Endothelial cell of umbilical vein (primary cell): ENCODE results near the gene NRARP. TPM values are rescaled to one million over a fixed set of nuclear protein-coding genes. Genes with fewer than 3 reads are reported as not detected.
A peak's percentile ranks its signal among the peaks of the same experiment; 100 is the strongest.
"Not testable (repeated sequence)": the region's sequence is repeated elsewhere in the genome, so short reads cannot be mapped to it uniquely, and the experiment has no call there.

Experiments used
- BruUV-seq: library from RNA; stranded (reverse); fragments of 400-500 nt; replicated peaks from 2 replicates; lab custom pipeline; 2021; lab: Mats Ljungman, UMichigan
- CTCF ChIA-PET: fragments of 300-600, 350-600 bp; sonication (Branson Sonifier 250); formaldehyde crosslinking; loops from one replicate; lab custom pipeline; 2021; ENCODE audit warnings: antibody characterized with exemption, inconsistent platforms; lab: Charles Lee
- POLR2A ChIA-PET: fragments of 300-600, 350-600 bp; sonication (Branson Sonifier 250); formaldehyde crosslinking; loops from one replicate; lab custom pipeline; 2021; ENCODE audit warnings: antibody characterized with exemption, inconsistent platforms; lab: Charles Lee
- DNase-seq: peaks from one replicate; pipeline ENCODE4 v3.0.0-alpha.2; 2011; ENCODE audit warnings: low read depth, low spot score
- FAIRE-seq: peaks from 2 replicates; lab custom pipeline; 2011; peaks lifted over from hg19 to GRCh38; lab: Jason Lieb, UNC
- H2AFZ ChIP-seq: 2 replicates; pipeline ENCODE4 v1.6.0; 2012; ENCODE audit warnings: low read depth, low read length, control low read depth, inconsistent platforms
- H3K27ac ChIP-seq: 2 replicates; pipeline ENCODE4 v1.5.1; 2011; ENCODE audit warnings: low read depth, mild to moderate bottlenecking, control low read depth, low read length, moderate library complexity; ENCODE audit not compliant: insufficient read depth
- H3K27me3 ChIP-seq, 2 experiments: 2 replicates each; pipeline versions ENCODE4 v1.6.0 to v1.6.1; 2011; ENCODE audit warnings: low read length in 2 of 2, mixed read lengths in 1 of 2; ENCODE audit not compliant: control insufficient read depth in 2 of 2, insufficient read depth in 2 of 2
- H3K36me3 ChIP-seq, 2 experiments: 2 replicates in 1 of 2; 3 replicates in 1 of 2; pipeline ENCODE4 v1.5.1; 2011; ENCODE audit warnings: low read length in 2 of 2, mild to moderate bottlenecking in 1 of 2, moderate library complexity in 1 of 2; ENCODE audit not compliant: control insufficient read depth in 2 of 2, insufficient read depth in 2 of 2; ENCODE audit errors: extremely low read depth in 1 of 2
- H3K4me1 ChIP-seq: 3 replicates; pipeline ENCODE4 v1.5.1; 2011; ENCODE audit warnings: mild to moderate bottlenecking, low read length; ENCODE audit not compliant: control insufficient read depth, insufficient read depth; ENCODE audit errors: extremely low read depth
- H3K4me2 ChIP-seq: 2 replicates; pipeline ENCODE4 v1.6.1; 2011; ENCODE audit warnings: low read length, control low read depth, mixed read lengths; ENCODE audit not compliant: insufficient read depth
- H3K4me3 ChIP-seq, 3 experiments: fragments of 200-600 bp in 1 of 3; sonication (generic), shearing (Covaris generic) in 1 of 3; replicated peaks in 1 of 3; 2 replicates each; pipeline ENCODE4 v1.5.1; 2011 to 2016; ENCODE audit warnings: control low read depth in 3 of 3, low read length in 3 of 3, mild to moderate bottlenecking in 2 of 3, inconsistent platforms in 1 of 3, low read depth in 1 of 3, moderate library complexity in 1 of 3; ENCODE audit not compliant: insufficient read depth in 1 of 3
- H3K79me2 ChIP-seq: 2 replicates; pipeline ENCODE4 v1.6.0; 2012; ENCODE audit warnings: low read length, inconsistent platforms; ENCODE audit not compliant: control insufficient read depth, insufficient read depth
- H3K9ac ChIP-seq: replicated peaks from 2 replicates; pipeline ENCODE3; 2011; ENCODE audit warnings: low read length, control low read depth; ENCODE audit not compliant: insufficient read depth; ENCODE audit errors: extremely low read depth
- H3K9me1 ChIP-seq: replicated peaks from 3 replicates; pipeline ENCODE4 v1.6.0; 2011; ENCODE audit warnings: mild to moderate bottlenecking, low read length; ENCODE audit not compliant: control insufficient read depth, insufficient read depth; ENCODE audit errors: extremely low read depth
- H3K9me3 ChIP-seq: replicated peaks from 2 replicates; pipeline ENCODE4 v1.5.1; 2012; ENCODE audit warnings: low read length, inconsistent platforms; ENCODE audit not compliant: control insufficient read depth, insufficient read depth
- H4K20me1 ChIP-seq: replicated peaks from 2 replicates; pipeline ENCODE3; 2011; ENCODE audit warnings: mild to moderate bottlenecking, low read length; ENCODE audit not compliant: control insufficient read depth, insufficient read depth; ENCODE audit errors: extremely low read depth
- EZH2 ChIP-seq: IDR thresholded peaks from 2 replicates; pipeline ENCODE4 v1.6.1; 2012; ENCODE audit warnings: borderline replicate concordance, low read depth, mild to moderate bottlenecking, moderate library complexity, low read length, inconsistent platforms; ENCODE audit not compliant: severe bottlenecking
- FOS ChIP-seq: IDR thresholded peaks from 2 replicates; pipeline ENCODE4 v1.6.1; 2011; ENCODE audit warnings: mild to moderate bottlenecking, low read length, moderate library complexity, borderline replicate concordance; ENCODE audit not compliant: insufficient read depth
- GATA2 ChIP-seq: IDR thresholded peaks from 2 replicates; pipeline ENCODE4 v1.7.0; 2011; ENCODE audit warnings: low read depth, mild to moderate bottlenecking, moderate library complexity, mixed read lengths, low read length; ENCODE audit not compliant: insufficient read length, insufficient read depth
- JUN ChIP-seq: IDR thresholded peaks from 2 replicates; pipeline ENCODE4 v1.6.1; 2011; ENCODE audit warnings: borderline replicate concordance, low read depth; ENCODE audit not compliant: insufficient read length, insufficient read depth
- MYC ChIP-seq: IDR thresholded peaks from one replicate; pipeline ENCODE4 v1.6.1; 2011; ENCODE audit warnings: mild to moderate bottlenecking, low read depth, low read length
- POLR2A ChIP-seq: IDR thresholded peaks from 2 replicates; pipeline ENCODE4 v1.6.1; 2012; ENCODE audit warnings: low read depth, mild to moderate bottlenecking, control low read depth, low read length
- POLR2AphosphoS5 ChIP-seq: IDR thresholded peaks from 2 replicates; pipeline ENCODE4 v1.6.1; 2012; ENCODE audit warnings: low read depth, mild to moderate bottlenecking, control low read depth, low read length, moderate library complexity; ENCODE audit not compliant: insufficient read depth
- dilution Hi-C: fragments of 300-500 bp; cut with MboI; formaldehyde crosslinking; loops from one replicate; pipeline ENCODE4 v1.15.0; 2019; ENCODE audit warnings: low sequenced_read_pairs; ENCODE audit not compliant: extremely low pct_ligation_motif_present
- intact Hi-C: fragments of 100-400 bp; cut with micrococcal nuclease; formaldehyde crosslinking; loops from one replicate; pipeline ENCODE4 v1.10.0; 2022
- polyA plus RNA-seq, 4 experiments: library from polyadenylated mRNA; depleted of rRNA in 3 of 4; stranded (reverse) in 3 of 4; unstranded in 1 of 4; fragments of >200 nt; gene quantifications; 2 replicates each; pipeline versions ENCODE4 v1.2.1 to v1.2.3, GENCODE V29; 2011 to 2012; ENCODE audit warnings: missing spikeins in 1 of 4
- total RNA-seq: library from RNA; stranded (reverse); gene quantifications from 2 replicates; pipeline ENCODE4 v1.2.3, GENCODE V29; 2021
- TF ChIP-seq, protein P1 (sequence below), 2 donors: IDR thresholded peaks; 1 replicate in 1 of 2; 2 replicates in 1 of 2; pipeline ENCODE4 v1.5.1; 2011; ENCODE audit warnings: low read length in 2 of 2, mild to moderate bottlenecking in 2 of 2, moderate library complexity in 2 of 2, control low read depth in 1 of 2, inconsistent platforms in 1 of 2, low read depth in 1 of 2; ENCODE audit not compliant: insufficient read depth in 1 of 2; ENCODE audit errors: extremely low read depth in 1 of 2
- TF ChIP-seq, protein P2 (sequence below): IDR thresholded peaks from 2 replicates; pipeline ENCODE4 v1.6.1; 2011; ENCODE audit not compliant: insufficient read depth, insufficient read length

Gene NRARP
- total and polyA plus RNA-seq, 2 donors (not counting 3 experiments of a cell fraction or from before 2014, with no cell fraction given), result 50.0 to 72.9 TPM

DNA sequence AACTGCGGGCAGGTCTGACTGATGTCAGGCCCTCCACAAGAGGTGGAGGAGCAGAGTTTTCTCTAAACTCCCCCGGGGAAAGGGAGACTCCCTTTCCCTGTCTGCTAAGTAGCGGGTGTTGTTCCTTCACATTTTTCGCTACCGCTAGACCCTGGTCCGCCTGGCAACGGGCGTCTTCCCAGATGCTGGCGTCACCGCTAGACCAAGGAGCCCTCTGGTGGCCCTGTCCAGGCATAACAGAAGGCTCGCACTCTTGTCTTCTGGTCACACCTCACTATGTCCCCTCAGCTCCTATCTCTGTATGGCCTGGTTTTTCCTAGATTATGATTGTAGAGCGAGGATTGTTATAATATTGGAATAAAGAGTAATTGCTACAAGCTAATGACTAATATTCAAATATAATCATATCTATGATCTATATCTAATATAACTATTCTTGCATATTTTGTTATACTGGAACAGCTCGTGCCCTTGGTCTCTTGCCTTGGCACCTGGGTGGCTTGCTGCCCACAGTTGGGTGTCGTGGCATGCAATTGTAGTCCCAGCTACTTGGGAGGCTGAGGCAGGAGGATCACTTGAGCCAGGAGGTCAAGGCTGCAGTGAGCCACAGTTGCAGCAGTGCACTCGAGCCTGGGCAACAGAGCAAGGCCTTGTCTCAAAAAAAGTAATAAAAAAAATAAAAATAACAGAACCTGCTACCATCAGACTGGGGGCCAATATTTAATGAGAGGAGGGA, 39.7 kb downstream of the NRARP start:
- H2AFZ ChIP-seq, BruUV-seq, FAIRE-seq, dilution Hi-C loops, H3K79me2 ChIP-seq, H3K4me1 ChIP-seq, POLR2A ChIA-PET, H3K9ac ChIP-seq, H3K9me1 ChIP-seq, H3K27me3 ChIP-seq, H3K4me2 ChIP-seq, H3K4me3 ChIP-seq, H3K9me3 ChIP-seq, H3K27ac ChIP-seq, H4K20me1 ChIP-seq: not testable (repeated sequence)
- peaks cover 2 to 25% of the 10 kb centered on the region in 2 experiments for H3K36me3 ChIP-seq
- CTCF ChIA-PET, result interaction anchor here (1.2 to 3.1 kb wide), 5 partner anchors 15 to 139 kb away, joined by 3 to 23 read pairs (median 4); partner anchors contain the start of gene TOR4A
- intact Hi-C loops, result loop anchor here (1.0 kb wide), 1 partner anchor 26 kb away; no protein-coding TSS in a partner anchor
- peak; percentile 29 for DNase-seq
- TF ChIP-seq, protein P1, sequence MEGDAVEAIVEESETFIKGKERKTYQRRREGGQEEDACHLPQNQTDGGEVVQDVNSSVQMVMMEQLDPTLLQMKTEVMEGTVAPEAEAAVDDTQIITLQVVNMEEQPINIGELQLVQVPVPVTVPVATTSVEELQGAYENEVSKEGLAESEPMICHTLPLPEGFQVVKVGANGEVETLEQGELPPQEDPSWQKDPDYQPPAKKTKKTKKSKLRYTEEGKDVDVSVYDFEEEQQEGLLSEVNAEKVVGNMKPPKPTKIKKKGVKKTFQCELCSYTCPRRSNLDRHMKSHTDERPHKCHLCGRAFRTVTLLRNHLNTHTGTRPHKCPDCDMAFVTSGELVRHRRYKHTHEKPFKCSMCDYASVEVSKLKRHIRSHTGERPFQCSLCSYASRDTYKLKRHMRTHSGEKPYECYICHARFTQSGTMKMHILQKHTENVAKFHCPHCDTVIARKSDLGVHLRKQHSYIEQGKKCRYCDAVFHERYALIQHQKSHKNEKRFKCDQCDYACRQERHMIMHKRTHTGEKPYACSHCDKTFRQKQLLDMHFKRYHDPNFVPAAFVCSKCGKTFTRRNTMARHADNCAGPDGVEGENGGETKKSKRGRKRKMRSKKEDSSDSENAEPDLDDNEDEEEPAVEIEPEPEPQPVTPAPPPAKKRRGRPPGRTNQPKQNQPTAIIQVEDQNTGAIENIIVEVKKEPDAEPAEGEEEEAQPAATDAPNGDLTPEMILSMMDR (IDR thresholded peaks at IDR 0.05; ENCODE audit: extremely low read depth in 1 of 2, insufficient read depth in 1 of 2, low read depth in 1 of 2, low read length in 2 of 2), result peak; percentile 27 to 30

DNA sequence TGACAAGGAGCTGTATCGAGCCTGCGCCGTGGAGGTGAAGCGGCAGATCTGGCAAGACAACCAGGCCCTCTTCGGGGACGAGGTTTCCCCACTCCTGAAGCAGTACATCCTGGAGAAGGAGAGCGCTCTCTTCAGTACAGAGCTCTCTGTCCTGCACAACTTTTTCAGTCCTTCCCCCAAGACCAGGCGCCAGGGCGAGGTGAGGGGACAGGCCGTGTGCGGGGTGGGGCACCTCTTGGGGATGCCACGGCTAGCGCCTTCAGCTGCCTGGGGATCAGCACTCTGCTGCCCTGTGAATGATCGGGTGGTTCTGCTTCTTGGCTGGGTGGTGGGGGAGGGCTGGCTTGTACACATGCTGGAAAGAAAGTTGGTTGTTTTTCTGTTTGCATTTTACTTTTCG, 45.2 kb downstream of the NRARP start:
- CTCF ChIA-PET, result interaction anchor here (0.9 to 4.4 kb wide), 3 partner anchors 20 to 166 kb away, joined by 3 to 31 read pairs (median 4); partner anchors contain the start of genes EXD3, NOXA1 and TOR4A
- dilution Hi-C loops, result no loop called here

More for the DNA sequence above, 45.2 kb downstream of the NRARP start:
- POLR2A ChIA-PET, result interaction anchor here (1.8 kb wide), 1 partner anchor 16 kb away, joined by 14 read pairs; the partner anchor contains the start of gene TUBB4B
- Histone ChIP-seq H3K9me3 (no peaks in the 10 kb centered on the region), H2AFZ (no peak overlapping the region), H3K4me2 (peak overlapping the region; percentile 71), H4K20me1 (no peaks in the 10 kb centered on the region), H3K9ac (no peak overlapping the region), H3K9me1 (no peaks in the 10 kb centered on the region), H3K79me2 (peaks cover 18% of the 10 kb centered on the region), H3K4me1 (peaks cover 14% of the 10 kb centered on the region), H3K4me3 (no peak overlapping the region), H3K36me3 (peaks cover 2 to 5% of the 10 kb centered on the region in 2 experiments), H3K27ac (no peak overlapping the region), H3K27me3 (no peaks in the 10 kb centered on the region)
- intact Hi-C loops, result no loop called here
- no peak for TF ChIP-seq FOS
- no peak for TF ChIP-seq POLR2AphosphoS5
- TF ChIP-seq, protein P1 (IDR thresholded peaks at IDR 0.05; ENCODE audit: extremely low read depth in 1 of 2, insufficient read depth in 1 of 2, low read depth in 1 of 2, low read length in 2 of 2), result no peak
- no peak for TF ChIP-seq EZH2
- TF ChIP-seq, protein P2, sequence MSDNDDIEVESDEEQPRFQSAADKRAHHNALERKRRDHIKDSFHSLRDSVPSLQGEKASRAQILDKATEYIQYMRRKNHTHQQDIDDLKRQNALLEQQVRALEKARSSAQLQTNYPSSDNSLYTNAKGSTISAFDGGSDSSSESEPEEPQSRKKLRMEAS, result no peak
- TF ChIP-seq GATA2, result no peak
- TF ChIP-seq MYC, result no peak
- TF ChIP-seq POLR2A, result no peak
- no peak for TF ChIP-seq JUN
- BruUV-seq, result no TSS peak
- FAIRE-seq, result no peak
- no peak for DNase-seq
